HG02571 (cell line): ENCODE measurements around the gene BNC2.
A peak's percentile ranks its signal among the peaks of the same experiment; 100 is the strongest.
"Not testable (repeated sequence)": the region's sequence is repeated elsewhere in the genome, so short reads cannot be mapped to it uniquely, and the experiment has no call there.

Source experiments
- ATAC-seq: cut with Tn5 transposase; IDR thresholded peaks from one replicate; pipeline ENCODE4 v1.9.1; 2021; ENCODE audit warnings: mild to moderate bottlenecking, moderate library complexity; ENCODE audit not compliant: unreplicated experiment

The BNC2 gene

GRCh38 chr9:16460696-16461095 lies 409.8 kb downstream of the BNC2 start:
- ATAC-seq: no peak

DNA sequence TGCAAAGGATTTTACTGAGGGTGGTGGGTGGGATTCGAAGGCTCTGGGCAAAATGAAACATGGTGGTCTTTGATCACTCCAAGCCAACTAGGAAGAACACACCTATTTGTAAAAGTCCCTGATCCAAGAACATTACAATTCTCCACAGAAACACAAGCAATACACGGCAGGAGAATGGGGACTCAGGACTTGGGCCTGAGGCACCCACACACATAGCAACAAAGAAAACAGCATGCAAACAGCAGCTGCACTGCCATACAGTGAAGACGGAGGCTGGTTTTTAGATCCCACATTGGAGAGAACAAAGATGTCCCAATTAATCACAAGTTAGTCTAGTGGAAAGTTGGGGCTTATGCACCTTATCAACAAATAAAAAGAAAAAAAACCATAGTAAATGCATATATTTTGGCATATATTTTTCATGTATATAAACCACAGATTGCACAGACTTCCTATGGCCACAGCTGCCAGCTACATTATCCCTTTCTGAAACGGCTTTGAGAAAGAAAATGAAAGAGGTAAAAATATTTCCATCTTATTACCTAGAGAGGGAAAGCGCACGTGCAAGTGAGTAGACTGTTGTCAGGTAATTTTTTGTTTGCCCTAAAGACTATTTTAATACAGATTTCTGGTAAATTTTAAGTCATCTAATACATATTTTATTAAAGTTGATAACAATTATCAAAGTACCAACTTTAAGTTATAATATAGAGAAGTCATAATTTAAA lies 410.9 kb downstream of the BNC2 start:
- ATAC-seq: peak; percentile 42

- ATAC-seq: peak; percentile 55
Observed at GRCh38 chr9:16458696-16459420, 411.6 kb downstream of the BNC2 start.

DNA sequence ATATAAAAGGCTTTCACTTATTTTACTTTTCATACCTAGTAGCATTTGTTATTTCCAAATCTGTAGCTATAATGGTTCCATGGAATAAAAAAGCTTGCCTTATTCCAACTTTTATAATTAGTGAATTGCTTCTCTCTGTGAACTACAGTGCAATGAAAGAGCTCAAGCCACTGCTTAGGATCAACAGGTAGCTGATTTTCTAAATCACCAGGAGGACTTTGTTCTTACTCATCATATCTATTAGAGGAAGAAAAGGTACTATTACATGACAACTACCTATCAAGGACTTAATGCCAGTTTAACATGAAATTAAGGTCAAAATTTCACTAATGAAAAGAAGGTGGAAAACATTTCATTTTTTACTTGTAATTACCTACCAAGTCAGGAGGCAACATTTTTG lies 414.6 kb downstream of the BNC2 start:
- ATAC-seq: no peak

GRCh38 chr9:16453390-16453789 lies 417.1 kb downstream of the BNC2 start:
- ATAC-seq: no peak

- ATAC-seq: no peak
Observed at GRCh38 chr9:16450578-16450977, 419.9 kb downstream of the BNC2 start.

- no peak for ATAC-seq
Observed at GRCh38 chr9:16450043-16450442, 420.4 kb downstream of the BNC2 start.

GRCh38 chr9:16449076-16449730 lies 421.3 kb downstream of the BNC2 start:
- ATAC-seq: no peak

DNA sequence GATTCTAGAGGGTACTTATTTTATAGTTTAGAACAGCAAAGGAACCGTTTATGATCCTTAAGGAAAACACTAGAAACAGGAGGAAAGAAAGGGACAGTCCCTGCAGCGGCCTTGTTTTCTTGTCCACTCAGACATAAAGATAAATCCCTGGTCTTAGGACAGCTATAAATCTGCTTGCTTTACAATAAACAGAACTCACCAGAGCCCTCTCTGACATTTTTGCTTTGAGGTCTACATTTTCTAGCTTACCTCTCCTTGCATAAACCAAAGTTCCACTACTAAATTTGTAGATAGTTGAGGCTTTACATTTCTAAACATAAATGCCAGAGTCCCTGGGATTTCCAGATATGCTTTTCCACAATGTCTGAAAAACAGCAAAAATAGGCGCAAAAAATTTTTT lies 422.5 kb downstream of the BNC2 start:
- no peak for ATAC-seq

DNA sequence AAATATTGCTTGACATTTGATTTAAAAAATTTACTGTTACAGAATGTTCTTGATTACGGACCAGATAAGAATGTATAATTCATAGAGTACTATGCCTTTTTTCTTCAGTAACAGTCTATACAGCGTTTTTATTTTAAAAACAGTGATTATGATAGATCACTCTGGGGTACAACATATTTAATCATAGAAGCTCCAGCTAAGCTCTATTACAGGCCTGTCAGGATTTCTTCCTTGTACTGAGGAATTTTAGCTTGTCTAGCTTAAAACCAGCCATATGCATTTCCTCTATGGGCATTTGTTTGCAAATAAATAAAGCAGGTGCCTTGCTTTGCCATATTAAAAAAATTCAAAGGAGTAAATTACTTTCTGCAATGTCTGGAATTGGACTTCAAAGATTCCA lies 423.8 kb downstream of the BNC2 start:
- ATAC-seq: no peak

DNA sequence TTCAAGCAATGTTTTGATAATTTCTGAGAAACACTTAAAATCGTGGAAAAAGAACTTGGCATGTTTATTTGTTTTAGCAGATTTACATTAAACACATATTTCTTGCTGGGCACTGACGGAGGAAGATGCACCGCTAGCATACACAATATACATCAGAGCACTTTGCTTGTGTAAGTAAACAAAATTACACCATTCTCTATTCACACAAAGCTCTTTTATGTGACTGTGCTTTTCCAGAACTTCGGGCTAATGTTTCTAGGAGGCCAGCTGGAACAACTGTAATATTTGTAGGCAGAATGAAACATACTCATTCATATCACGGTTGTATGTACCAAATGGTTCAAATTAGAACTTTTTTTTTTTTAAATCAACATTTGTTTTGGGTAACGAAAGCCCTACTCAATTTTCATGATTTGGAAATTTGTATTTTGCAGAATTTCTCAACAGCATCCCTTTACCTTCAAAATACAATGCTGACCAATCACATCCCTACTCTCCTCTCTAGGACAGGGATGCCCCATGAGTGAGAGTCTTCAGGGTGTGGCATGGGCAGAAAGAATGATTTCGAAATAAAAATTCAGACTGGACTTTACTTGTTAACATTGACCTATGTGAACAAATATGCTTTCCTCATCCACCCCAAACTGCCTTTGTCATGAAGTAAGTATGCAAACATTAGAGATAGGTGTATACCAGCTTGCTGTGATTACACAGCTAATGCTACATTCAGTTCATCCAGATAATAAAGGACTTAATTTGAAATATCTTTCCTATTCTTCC lies 425.1 kb downstream of the BNC2 start:
- ATAC-seq: no peak

GRCh38 chr9:16442622-16443021 lies 427.8 kb downstream of the BNC2 start:
- ATAC-seq: no peak

DNA sequence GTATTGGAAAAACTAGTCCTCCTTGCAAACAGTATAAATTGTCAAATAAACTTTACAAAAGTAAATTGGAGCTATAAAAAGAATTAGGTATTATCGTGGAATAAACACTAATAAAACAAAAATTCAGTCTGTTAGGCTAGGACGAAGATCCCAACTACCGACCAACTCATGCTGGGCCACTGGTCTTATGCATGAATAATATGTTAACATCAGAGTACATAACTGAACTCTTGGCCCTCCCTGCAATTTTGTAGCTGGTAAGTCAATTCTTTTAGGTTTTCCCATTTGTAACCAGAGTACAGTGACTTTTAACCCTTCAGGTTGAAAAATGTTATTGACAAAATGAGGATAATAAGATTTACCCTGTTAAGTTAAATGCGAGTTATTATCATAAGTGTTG lies 428.7 kb downstream of the BNC2 start:
- ATAC-seq: no peak

DNA sequence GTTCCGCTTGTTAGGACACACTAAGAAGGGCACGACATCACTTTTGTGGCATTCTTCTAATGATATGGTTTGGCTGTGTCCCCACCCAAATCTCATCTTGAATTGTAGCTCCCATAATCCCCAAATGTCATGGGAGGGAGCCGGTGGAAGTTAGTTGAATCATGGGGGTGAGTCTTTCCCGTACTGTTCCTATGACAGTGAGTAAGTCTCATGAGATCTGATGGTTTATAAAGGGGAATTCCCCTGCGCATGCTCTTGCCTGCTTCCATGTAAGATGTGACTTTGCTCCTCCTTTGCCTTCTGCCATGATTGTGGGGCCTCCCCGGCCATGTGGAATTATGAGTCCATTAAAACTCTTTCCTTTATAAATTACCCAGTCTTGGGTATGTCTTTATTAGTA lies 431.6 kb downstream of the BNC2 start:
- ATAC-seq: not testable (repeated sequence)

DNA sequence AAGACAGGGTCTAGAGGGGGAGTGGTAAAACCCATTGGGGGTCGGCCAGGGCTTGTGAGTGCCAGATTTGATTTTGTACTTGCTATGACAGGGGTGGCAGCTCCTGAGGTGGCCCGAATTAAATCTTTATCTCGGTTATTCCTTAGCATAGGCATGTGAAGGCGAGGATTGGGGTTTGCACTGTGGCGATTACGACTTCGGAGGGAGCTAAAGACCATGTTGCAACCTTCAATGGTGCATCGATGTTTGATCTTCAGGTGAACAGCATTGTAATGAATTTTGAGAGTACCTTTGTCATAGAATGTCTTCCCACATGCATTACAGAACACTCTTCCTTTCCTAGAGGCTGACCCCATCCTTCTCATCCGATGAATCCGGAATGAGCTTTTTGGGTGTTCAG lies 433.9 kb downstream of the BNC2 start:
- no peak for ATAC-seq

- ATAC-seq: no peak
Observed at GRCh38 chr9:16434526-16434925, 435.9 kb downstream of the BNC2 start.

DNA sequence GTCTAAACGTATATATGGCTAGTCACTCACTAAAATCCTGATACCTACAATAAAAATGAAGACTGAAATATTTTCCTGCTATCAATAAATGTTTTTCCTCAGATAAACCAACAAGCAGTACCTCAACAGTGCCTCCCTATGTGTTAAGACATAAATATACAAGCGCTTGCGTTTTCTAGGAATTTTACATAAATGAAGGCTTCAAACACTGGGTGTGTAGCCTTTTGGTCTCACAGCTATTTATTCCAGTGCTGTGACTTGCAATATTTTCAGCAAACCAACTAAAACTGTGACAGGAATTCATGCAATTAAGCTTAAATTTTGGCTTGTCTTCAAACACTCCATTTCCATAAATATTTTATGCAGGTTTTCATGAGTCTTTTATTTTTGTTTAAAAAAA lies 437.0 kb downstream of the BNC2 start:
- ATAC-seq: no peak

- ATAC-seq: no peak
Observed at GRCh38 chr9:16431666-16432392, 438.6 kb downstream of the BNC2 start.

DNA sequence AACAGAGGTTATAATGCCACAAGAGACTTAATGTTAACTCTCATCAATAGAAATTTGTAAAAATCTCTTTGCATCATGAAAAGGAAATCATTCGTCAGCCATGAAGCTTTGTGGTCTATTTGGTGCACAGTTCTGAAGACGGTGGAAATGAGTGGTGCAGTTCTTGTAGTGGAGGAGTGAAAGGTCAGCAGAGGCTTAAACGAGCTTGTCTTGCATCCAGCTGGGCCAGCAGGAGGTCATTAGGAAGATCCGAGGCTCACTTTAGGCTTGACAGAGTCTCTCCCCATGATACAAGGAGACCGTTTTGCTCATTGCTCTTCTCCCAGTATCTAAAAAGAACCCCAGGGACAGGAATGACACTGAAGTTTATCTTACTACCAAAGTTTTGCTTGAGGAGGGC lies 440.8 kb downstream of the BNC2 start:
- no peak for ATAC-seq

DNA sequence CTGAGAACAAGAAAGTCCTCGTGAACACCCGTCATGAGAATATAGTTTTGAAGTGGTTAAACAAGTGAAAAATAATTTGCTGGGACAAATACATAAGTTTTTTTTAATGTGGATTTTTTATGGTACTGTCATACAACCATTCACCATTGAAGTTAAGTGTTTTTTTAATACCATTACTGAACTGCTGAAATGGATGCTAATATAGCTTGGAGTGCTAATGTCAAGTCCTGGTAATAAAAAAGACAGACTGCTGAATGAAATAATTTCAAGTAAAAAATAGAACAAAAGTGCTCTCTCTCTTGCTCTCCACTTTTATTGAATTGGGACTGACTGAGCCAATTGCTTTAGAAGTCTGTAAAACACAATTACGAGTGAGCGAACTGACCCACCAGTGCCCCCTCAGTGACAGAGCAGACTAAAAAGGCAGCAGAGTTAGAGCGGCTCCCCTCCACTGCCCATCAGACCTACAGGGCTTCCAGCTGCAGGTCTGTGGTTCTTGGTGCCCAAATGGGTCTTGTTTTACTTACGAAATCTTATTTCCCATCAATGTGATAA lies 442.5 kb downstream of the BNC2 start:
- ATAC-seq: no peak
